Trophoblast cell (in vitro differentiated cells and primary cell): ENCODE measurements around the gene FAM117B. TPM values are rescaled to one million over a fixed set of nuclear protein-coding genes. Genes with fewer than 3 reads are reported as not detected.

Experiments
- DNase-seq, 2 donors: peaks; one replicate each; pipeline ENCODE4 v3.0.0-alpha.2; 2016
- H2AFZ ChIP-seq: 2 replicates; pipeline ENCODE4 v1.6.1; 2013; ENCODE audit warnings: low read length, moderate library complexity, mild to moderate bottlenecking; ENCODE audit not compliant: insufficient read depth, poor library complexity
- H2AK5ac ChIP-seq: 2 replicates; pipeline ENCODE4 v1.6.1; 2013; ENCODE audit warnings: mild to moderate bottlenecking, low read length
- H2BK120ac ChIP-seq: 2 replicates; pipeline ENCODE4 v1.6.1; 2013; ENCODE audit warnings: low read length, mild to moderate bottlenecking, moderate library complexity; ENCODE audit not compliant: insufficient read depth, poor library complexity
- H2BK12ac ChIP-seq: 2 replicates; pipeline ENCODE4 v1.6.1; 2013; ENCODE audit warnings: mild to moderate bottlenecking, low read length, moderate library complexity
- H2BK5ac ChIP-seq: 2 replicates; pipeline ENCODE4 v1.6.1; 2013; ENCODE audit warnings: low read length, low read depth, moderate library complexity, mild to moderate bottlenecking; ENCODE audit not compliant: poor library complexity
- H3K14ac ChIP-seq: 2 replicates; pipeline ENCODE4 v1.6.1; 2013; ENCODE audit warnings: mild to moderate bottlenecking, low read length
- H3K18ac ChIP-seq: 2 replicates; pipeline ENCODE4 v1.6.1; 2013; ENCODE audit warnings: mild to moderate bottlenecking, low read length
- H3K23ac ChIP-seq: 2 replicates; pipeline ENCODE4 v1.6.1; 2013; ENCODE audit warnings: low read length
- H3K27ac ChIP-seq: 2 replicates; pipeline ENCODE4 v1.5.1; 2013; ENCODE audit warnings: low read depth, mild to moderate bottlenecking, inconsistent platforms, low read length, moderate library complexity
- H3K27me3 ChIP-seq: 2 replicates; pipeline ENCODE4 v1.6.1; 2013; ENCODE audit warnings: inconsistent platforms, mild to moderate bottlenecking, low read length, moderate library complexity; ENCODE audit not compliant: insufficient read depth
- H3K36me3 ChIP-seq, 2 experiments: 1 replicate in 1 of 2; 2 replicates in 1 of 2; pipeline ENCODE4 v1.6.1; 2013; ENCODE audit warnings: low read length in 2 of 2, mild to moderate bottlenecking in 2 of 2, moderate library complexity in 1 of 2; ENCODE audit not compliant: insufficient read depth in 2 of 2, control insufficient read depth in 1 of 2
- H3K4ac ChIP-seq: 2 replicates; pipeline ENCODE4 v1.6.1; 2013; ENCODE audit warnings: low read depth, mild to moderate bottlenecking, low read length, moderate library complexity
- H3K4me1 ChIP-seq, 2 experiments: 1 replicate in 1 of 2; 2 replicates in 1 of 2; pipeline ENCODE4 v1.6.1; 2013; ENCODE audit warnings: low read length in 2 of 2, mild to moderate bottlenecking in 2 of 2, moderate library complexity in 1 of 2; ENCODE audit not compliant: insufficient read depth in 2 of 2, control insufficient read depth in 1 of 2
- H3K4me2 ChIP-seq: 2 replicates; pipeline ENCODE4 v1.6.1; 2013; ENCODE audit warnings: inconsistent platforms, mild to moderate bottlenecking, low read length, moderate library complexity
- H3K4me3 ChIP-seq: 2 replicates; pipeline ENCODE4 v1.5.1; 2013; ENCODE audit warnings: mild to moderate bottlenecking, low read depth, low read length, inconsistent platforms
- H3K79me1 ChIP-seq: one replicate; pipeline ENCODE4 v1.6.1; 2013; ENCODE audit warnings: low read length
- H3K79me2 ChIP-seq: 2 replicates; pipeline ENCODE4 v1.6.1; 2013; ENCODE audit warnings: low read length, mild to moderate bottlenecking; ENCODE audit not compliant: control insufficient read depth, insufficient read depth, poor library complexity
- H3K9ac ChIP-seq: 2 replicates; pipeline ENCODE4 v1.6.1; 2013; ENCODE audit warnings: mild to moderate bottlenecking, low read length
- H3K9me3 ChIP-seq: 2 replicates; pipeline ENCODE4 v1.6.1; 2013; ENCODE audit warnings: low read depth, mild to moderate bottlenecking, control low read depth, inconsistent platforms, low read length; ENCODE audit not compliant: insufficient read depth
- H4K12ac ChIP-seq: 2 replicates; pipeline ENCODE4 v1.6.1; 2013; ENCODE audit warnings: low read depth, mild to moderate bottlenecking, low read length, moderate library complexity
- H4K8ac ChIP-seq: 2 replicates; pipeline ENCODE4 v1.6.1; 2013; ENCODE audit warnings: low read depth, mild to moderate bottlenecking, low read length, moderate library complexity
- H4K91ac ChIP-seq: one replicate; pipeline ENCODE4 v1.6.1; 2013; ENCODE audit warnings: low read depth, mild to moderate bottlenecking, low read length, moderate library complexity
- WGBS: extraction: QIAGEN DNeasy Blood & Tissue Kit; methylation state at CpG from one replicate; pipeline ENCODE4 v1.1.7; 2013; ENCODE audit warnings: missing lambda C conversion rate; ENCODE audit not compliant: insufficient read length, insufficient coverage; ENCODE audit errors: extremely low coverage; 5-methylcytosine and 5-hydroxymethylcytosine counted together
- polyA plus RNA-seq: library from polyadenylated mRNA; stranded (reverse); fragments of 200-250 nt; gene quantifications from 2 replicates; pipeline ENCODE4 v1.2.3, GENCODE V29; 2013

The FAM117B gene
- polyA plus RNA-seq: 3.9 and 4.1 TPM in 2 replicates

DNA sequence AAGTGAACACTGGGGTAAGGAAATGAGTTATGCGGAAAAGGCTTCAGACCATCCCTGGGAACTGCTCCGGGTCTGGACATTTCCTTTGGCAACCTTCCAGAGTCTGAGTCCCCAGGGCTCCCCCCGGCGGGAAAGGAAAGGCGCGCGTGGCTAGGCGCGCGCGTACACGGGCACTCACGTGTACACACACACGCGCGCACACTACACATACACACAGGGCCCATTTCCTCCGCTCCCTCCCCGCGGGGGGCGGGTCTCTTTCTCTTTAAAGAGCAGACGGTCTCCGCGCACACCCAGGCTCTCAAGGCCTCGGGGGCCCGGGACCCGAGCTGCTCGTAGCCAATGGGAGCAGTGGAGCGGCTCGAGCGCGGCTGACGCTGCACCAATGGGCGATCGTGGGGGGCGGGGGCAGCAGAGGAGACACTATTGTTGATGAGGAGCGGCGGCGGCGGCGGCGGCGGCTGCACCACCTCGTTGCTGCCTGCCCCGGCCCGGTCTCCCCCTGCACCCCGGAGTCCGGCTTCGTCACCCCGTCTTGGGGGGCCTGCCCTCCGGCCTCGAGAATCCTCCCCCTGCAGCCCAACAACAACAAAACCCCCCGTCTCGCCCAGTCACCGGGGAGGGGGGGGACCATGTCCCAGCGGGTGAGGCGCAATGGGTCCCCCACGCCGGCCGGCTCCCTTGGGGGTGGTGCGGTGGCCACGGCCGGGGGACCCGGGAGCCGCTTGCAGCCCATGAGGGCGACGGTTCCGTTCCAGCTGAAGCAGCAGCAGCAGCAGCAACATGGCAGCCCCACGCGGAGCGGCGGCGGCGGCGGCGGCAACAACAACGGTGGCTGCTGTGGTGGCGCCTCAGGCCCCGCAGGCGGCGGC lies at the start of gene FAM117B:
Gene FAM117B (plus strand): TSS at position 414 of the 872 bp plus-strand sequence. CDS start 219 bp downstream, at position 633.
- Histone ChIP-seq H3K27ac (peak within 1 kb of the TSS; percentile 72), H4K12ac (peak within 1 kb of the TSS; percentile 72), H3K4me2 (peak within 1 kb of the TSS; percentile 85), H3K23ac (no peak within 1 kb of the TSS), H3K4me1 (no peaks in the 10 kb centered on the region), H2BK5ac (peak within 1 kb of the TSS; percentile 34), H2AFZ (peak within 1 kb of the TSS; percentile 89), H3K36me3 (no peaks in the 10 kb centered on the region), H3K9ac (peak within 1 kb of the TSS; percentile 87), H4K91ac (peak within 1 kb of the TSS; percentile 82), H3K79me1 (peaks cover 5% of the 10 kb centered on the region), H4K8ac (peak within 1 kb of the TSS; percentile 71), H3K4ac (peak within 1 kb of the TSS; percentile 10), H3K79me2 (peaks cover 3% of the 10 kb centered on the region), H3K9me3 (no peaks in the 10 kb centered on the region), H3K18ac (peak within 1 kb of the TSS; percentile 77), H2BK12ac (no peak within 1 kb of the TSS), H3K4me3 (peak within 1 kb of the TSS; percentile 88), H2BK120ac (peak within 1 kb of the TSS; percentile 41), H3K14ac (peak within 1 kb of the TSS; percentile 88), H3K27me3 (no peaks in the 10 kb centered on the region), H2AK5ac (no peak within 1 kb of the TSS)
- WGBS: no CpG with 5 or more reads among the region's 80 CpGs
- peak; percentile 98 to 99 for DNase-seq

DNA sequence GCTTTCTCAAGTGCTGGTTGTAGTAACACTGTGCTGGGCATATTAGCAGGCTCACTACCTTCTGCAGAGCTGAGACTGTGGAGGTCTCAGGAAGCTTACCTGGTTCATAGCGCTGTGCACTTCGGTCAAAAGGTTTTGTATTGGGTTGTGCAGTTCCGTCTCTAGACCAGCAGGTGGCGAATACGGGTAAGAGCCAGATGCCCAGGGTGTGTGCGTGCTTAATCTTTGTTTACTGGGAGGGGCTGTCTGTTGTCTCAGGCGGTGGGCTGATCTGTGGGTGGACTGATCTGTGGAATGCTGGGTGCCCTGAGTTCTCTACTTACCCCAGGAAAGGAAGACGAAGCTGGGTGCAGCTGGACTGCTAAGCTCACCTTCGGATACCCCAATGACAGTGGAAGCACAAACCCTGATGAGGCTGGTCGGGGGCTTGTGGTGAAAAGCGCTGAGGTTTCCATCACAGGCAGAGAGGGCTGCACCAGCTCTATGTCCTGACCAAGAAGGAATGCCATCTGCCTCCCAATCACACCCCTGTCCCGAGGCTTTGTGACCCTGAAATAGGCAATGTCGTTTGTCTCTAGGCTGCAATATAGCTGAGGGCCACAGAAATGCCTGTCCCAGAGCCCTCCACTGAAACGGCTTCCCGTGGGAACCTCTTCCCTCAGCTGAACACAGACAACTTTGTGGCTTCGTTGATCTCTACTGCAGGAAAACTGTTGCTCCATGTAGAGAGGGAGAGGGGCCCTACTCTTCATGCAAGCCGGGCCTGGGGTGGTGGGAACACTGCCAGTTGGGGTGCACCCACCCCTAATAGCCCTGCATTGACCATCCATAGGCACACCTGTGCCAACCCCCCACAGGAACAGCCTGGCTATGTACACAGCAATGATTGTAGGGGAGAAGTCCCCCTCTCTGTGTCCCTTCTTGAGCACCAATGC lies 45.9 kb upstream of the FAM117B start:
- peak overlapping the region; percentile 53 for H3K4me2 ChIP-seq
- no peak overlapping the region for H2BK5ac ChIP-seq
- no peak overlapping the region for H3K14ac ChIP-seq
- peak overlapping the region; percentile 73 for H4K12ac ChIP-seq
- peak; percentile 42 to 93 for DNase-seq
- H2AK5ac ChIP-seq: no peak overlapping the region
- H4K91ac ChIP-seq: no peak overlapping the region
- no CpG with 5 or more reads among the region's 17 CpGs for WGBS
- H3K79me1 ChIP-seq: no peaks in the 10 kb centered on the region
- H3K9me3 ChIP-seq: no peaks in the 10 kb centered on the region
- H3K4me1 ChIP-seq: peaks cover 0 to 2% of the 10 kb centered on the region in 2 experiments
- no peak overlapping the region for H2BK120ac ChIP-seq
- H3K79me2 ChIP-seq: no peaks in the 10 kb centered on the region
- no peak overlapping the region for H3K9ac ChIP-seq
- H3K23ac ChIP-seq: no peak overlapping the region
- no peak overlapping the region for H3K27ac ChIP-seq
- H3K4me3 ChIP-seq: no peak overlapping the region
- H4K8ac ChIP-seq: peak overlapping the region; percentile 30
- no peaks in the 10 kb centered on the region for H3K36me3 ChIP-seq
- no peak overlapping the region for H3K18ac ChIP-seq
- no peak overlapping the region for H3K4ac ChIP-seq
- H2BK12ac ChIP-seq: no peak overlapping the region
- no peaks in the 10 kb centered on the region for H3K27me3 ChIP-seq
- H2AFZ ChIP-seq: peak overlapping the region; percentile 32

DNA sequence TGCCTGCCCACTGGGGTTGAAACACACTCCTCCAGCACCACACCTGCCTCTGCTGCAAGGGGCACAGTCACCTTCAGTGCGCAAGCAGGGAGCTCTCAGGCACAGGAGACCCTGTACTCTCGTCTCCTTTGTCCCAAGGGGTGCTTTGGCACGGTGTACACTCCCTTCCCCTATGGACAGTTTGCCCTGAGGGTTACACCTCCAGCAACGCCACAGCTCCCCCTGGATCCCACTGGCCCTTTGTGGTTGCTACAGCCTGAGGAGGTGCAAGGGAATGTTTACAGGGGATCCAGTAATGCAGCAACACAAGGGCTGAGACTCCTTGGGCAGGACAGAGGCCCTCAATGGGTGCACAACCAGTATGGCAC lies 45.2 kb upstream of the FAM117B start:
- WGBS: no CpG with 5 or more reads among the region's 4 CpGs

DNA sequence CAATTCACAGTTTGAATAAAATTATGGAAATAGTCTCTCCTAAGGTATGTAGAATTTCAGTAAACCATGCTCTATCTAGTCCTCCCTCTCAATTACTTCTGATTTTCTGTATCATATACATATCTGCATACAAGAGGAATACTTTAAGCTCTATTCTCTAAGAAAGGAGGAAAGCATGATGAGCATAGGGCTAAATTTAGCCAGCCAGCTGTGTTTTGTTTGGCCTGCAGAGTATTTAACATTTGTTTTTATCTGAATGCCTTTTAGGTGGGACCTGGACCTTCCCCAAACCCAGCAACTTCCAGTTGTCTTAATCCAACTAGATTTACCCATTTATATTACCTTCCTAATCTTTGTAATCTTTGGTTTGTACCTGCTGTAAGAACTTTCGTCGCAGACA lies 42.2 kb upstream of the FAM117B start:
- no peak overlapping the region for H4K12ac ChIP-seq
- no peak overlapping the region for H3K14ac ChIP-seq
- H3K79me1 ChIP-seq: no peaks in the 10 kb centered on the region
- no peak overlapping the region for H3K4ac ChIP-seq
- peaks cover 0 to 2% of the 10 kb centered on the region in 2 experiments for H3K4me1 ChIP-seq
- no peak overlapping the region for H4K8ac ChIP-seq
- H3K36me3 ChIP-seq: no peaks in the 10 kb centered on the region
- H3K27me3 ChIP-seq: no peaks in the 10 kb centered on the region
- no peak overlapping the region for H2BK12ac ChIP-seq
- H2AFZ ChIP-seq: no peak overlapping the region
- no peak overlapping the region for H3K27ac ChIP-seq
- WGBS: no CpG with 5 or more reads among the region's 2 CpGs
- no peak overlapping the region for H4K91ac ChIP-seq
- H3K4me3 ChIP-seq: no peak overlapping the region
- no peak overlapping the region for H2BK120ac ChIP-seq
- no peaks in the 10 kb centered on the region for H3K9me3 ChIP-seq
- H3K23ac ChIP-seq: no peak overlapping the region
- no peak overlapping the region for H2AK5ac ChIP-seq
- no peak overlapping the region for H3K18ac ChIP-seq
- no peak overlapping the region for H2BK5ac ChIP-seq
- no peak overlapping the region for H3K4me2 ChIP-seq
- H3K79me2 ChIP-seq: no peaks in the 10 kb centered on the region
- no peak overlapping the region for H3K9ac ChIP-seq
- DNase-seq: no peak

More for the DNA sequence above, 45.2 kb upstream of the FAM117B start:
- Histone ChIP-seq H4K8ac (no peak overlapping the region), H2AK5ac (no peak overlapping the region), H3K27ac (no peak overlapping the region), H3K79me2 (no peaks in the 10 kb centered on the region), H3K4ac (no peak overlapping the region), H3K27me3 (no peaks in the 10 kb centered on the region), H3K79me1 (no peaks in the 10 kb centered on the region), H3K4me3 (no peak overlapping the region), H3K4me2 (no peak overlapping the region), H3K18ac (no peak overlapping the region), H2AFZ (no peak overlapping the region), H3K36me3 (no peaks in the 10 kb centered on the region), H3K23ac (no peak overlapping the region), H3K9me3 (no peaks in the 10 kb centered on the region), H4K91ac (no peak overlapping the region), H2BK5ac (no peak overlapping the region), H3K9ac (no peak overlapping the region), H2BK120ac (no peak overlapping the region), H3K4me1 (peaks cover 0 to 2% of the 10 kb centered on the region in 2 experiments), H4K12ac (no peak overlapping the region), H3K14ac (no peak overlapping the region), H2BK12ac (no peak overlapping the region)
- DNase-seq: no peak
